HepG2 (cell line): Measurements from ENCODE around the gene GPC2. TPM values are rescaled to one million over a fixed set of nuclear protein-coding genes. Genes with fewer than 3 reads are reported as not detected.

Experiments
- ATAC-seq: fragments of 200-7000 bp; cut with Tn5 transposase; 3 replicates; pipeline ENCODE4 v1.9.1; 2020; ENCODE audit warnings: mild to moderate bottlenecking, moderate library complexity
- BruUV-seq: library from RNA; stranded (reverse); fragments of 400-500 nt; replicated peaks from 2 replicates; lab custom pipeline; 2021; lab: Mats Ljungman, UMichigan
- CTCF ChIA-PET: fragments of 300-600 bp; formaldehyde crosslinking; extraction: SDS; loops from one replicate; lab custom pipeline; 2021; ENCODE audit warnings: low total read pairs, inconsistent platforms, low intra/inter-chr PET ratio; lab: Yijun Ruan, JAX
- POLR2A ChIA-PET: fragments of 350-600 bp; sonication (Branson Sonifier 250); formaldehyde crosslinking; loops from one replicate; lab custom pipeline; 2020; ENCODE audit warnings: antibody characterized with exemption, inconsistent platforms; lab: Yijun Ruan, JAX
- DNase-seq: peaks from one replicate; pipeline ENCODE4 v3.0.0-alpha.2; 2015; ENCODE audit warnings: low spot score
- FAIRE-seq: peaks from 3 replicates; lab custom pipeline; 2011; peaks lifted over from hg19 to GRCh38; lab: Jason Lieb, UNC
- H2AFZ ChIP-seq: one replicate; pipeline ENCODE4 v1.6.1; 2011; ENCODE audit warnings: low read length, inconsistent platforms
- H3K27ac ChIP-seq: fragments of 300-600 bp; 3 replicates; pipeline ENCODE4 v1.8.0; 2011; ENCODE audit warnings: mixed run types, mild to moderate bottlenecking, mixed read lengths, low read length, inconsistent platforms; ENCODE audit not compliant: insufficient read depth; ENCODE audit errors: extremely low read length
- H3K27me3 ChIP-seq, 2 experiments: fragments of 200-600 bp in 1 of 2; 2 replicates in 1 of 2; 3 replicates in 1 of 2; pipeline versions ENCODE4 v1.6.0 to v1.8.0; 2011; ENCODE audit warnings: low read length in 2 of 2, mild to moderate bottlenecking in 2 of 2, moderate library complexity in 2 of 2, inconsistent platforms in 1 of 2; ENCODE audit not compliant: insufficient read depth in 2 of 2, control insufficient read depth in 1 of 2
- H3K36me3 ChIP-seq, 2 experiments: fragments of 200-600 bp in 1 of 2; replicated peaks in 1 of 2; 2 replicates in 1 of 2; 3 replicates in 1 of 2; pipeline versions ENCODE4 v1.5.1 to v1.8.0; 2011; ENCODE audit warnings: low read length in 2 of 2, inconsistent platforms in 1 of 2; ENCODE audit not compliant: insufficient read depth in 2 of 2, control insufficient read depth in 1 of 2
- H3K4me1 ChIP-seq: 2 replicates; pipeline ENCODE4 v1.5.1; 2012; ENCODE audit warnings: low read length, inconsistent platforms; ENCODE audit not compliant: insufficient read depth
- H3K4me2 ChIP-seq: 2 replicates; pipeline ENCODE4 v1.6.0; 2011; ENCODE audit warnings: low read depth, low read length, inconsistent platforms
- H3K4me3 ChIP-seq, 3 experiments: fragments of 200-600 bp in 1 of 3; sonication (generic), shearing (Covaris generic) in 1 of 3; replicated peaks in 1 of 3; 2 replicates each; pipeline ENCODE4 v1.5.1; 2011 to 2016; ENCODE audit warnings: low read length in 3 of 3, inconsistent platforms in 2 of 3, low read depth in 2 of 3, mild to moderate bottlenecking in 2 of 3, control low read depth in 1 of 3, mixed read lengths in 1 of 3; ENCODE audit not compliant: insufficient read depth in 1 of 3
- H3K79me2 ChIP-seq: one replicate; pipeline ENCODE4 v1.6.1; 2011; ENCODE audit warnings: low read length, inconsistent platforms; ENCODE audit not compliant: insufficient read depth
- H3K9ac ChIP-seq: 2 replicates; pipeline ENCODE4 v1.6.0; 2011; ENCODE audit warnings: mild to moderate bottlenecking, low read depth, low read length, inconsistent platforms; ENCODE audit not compliant: insufficient read depth
- H3K9me3 ChIP-seq: 2 replicates; pipeline ENCODE4 v1.5.1; 2012; ENCODE audit warnings: mild to moderate bottlenecking, low read length
- H4K20me1 ChIP-seq: 2 replicates; pipeline ENCODE4 v1.6.0; 2011; ENCODE audit warnings: inconsistent platforms, mild to moderate bottlenecking, low read length, moderate library complexity; ENCODE audit not compliant: insufficient read depth
- CSRNP2 ChIP-seq: sonication (generic); formaldehyde crosslinking; conservative IDR thresholded peaks from 2 replicates; pipeline ENCODE4 v1.8.0; 2022; ENCODE audit warnings: low read depth, missing genetic modification reagents
- HES4 ChIP-seq: sonication (generic); formaldehyde crosslinking; IDR thresholded peaks from 2 replicates; pipeline ENCODE4 v1.9.0; 2021; ENCODE audit warnings: mild to moderate bottlenecking, missing genetic modification reagents, borderline replicate concordance
- KAT2B ChIP-seq: fragments of 150-350 bp; IDR thresholded peaks from 2 replicates; pipeline ENCODE4 v1.6.1; 2014; ENCODE audit warnings: low read depth, low read length, borderline replicate concordance
- KDM4B ChIP-seq: sonication (generic); formaldehyde crosslinking; IDR thresholded peaks from 2 replicates; pipeline ENCODE4 v1.4.0; 2020; ENCODE audit warnings: missing genetic modification reagents
- MAFF ChIP-seq: IDR thresholded peaks from 2 replicates; pipeline ENCODE4 v1.6.1; 2011; ENCODE audit warnings: low read depth, low read length, improper control_type of control experiment
- MXD4 ChIP-seq: IDR thresholded peaks from 2 replicates; pipeline ENCODE4 v1.6.1; 2016; ENCODE audit warnings: mild to moderate bottlenecking, missing biosample characterization, missing genetic modification reagents
- MXI1 ChIP-seq: IDR thresholded peaks from 3 replicates; pipeline ENCODE4 v1.6.1; 2012; ENCODE audit warnings: low read depth, low read length, inconsistent platforms, borderline replicate concordance
- SP1 ChIP-seq, 2 experiments: fragments of 450-650 bp in 1 of 2; sonication (generic) in 1 of 2; formaldehyde crosslinking in 1 of 2; IDR thresholded peaks; 2 replicates each; pipeline versions ENCODE4 v1.4.0 to v1.6.1; 2016 to 2020; ENCODE audit warnings: missing genetic modification reagents in 1 of 2
- TCF7 ChIP-seq: sonication (generic); IDR thresholded peaks from 2 replicates; pipeline ENCODE4 v1.6.1; 2016; ENCODE audit warnings: antibody characterized with exemption, low read depth
- YEATS2 ChIP-seq: sonication (generic); formaldehyde crosslinking; IDR thresholded peaks from 2 replicates; pipeline ENCODE4 v1.4.0; 2020; ENCODE audit warnings: missing genetic modification reagents, borderline replicate concordance
- ZFP41 ChIP-seq: sonication (generic); formaldehyde crosslinking; IDR thresholded peaks from 2 replicates; pipeline ENCODE4 v1.4.0; 2020; ENCODE audit warnings: mild to moderate bottlenecking, missing genetic modification reagents, borderline replicate concordance
- ZNF264 ChIP-seq: sonication (generic); formaldehyde crosslinking; IDR thresholded peaks from 2 replicates; pipeline ENCODE4 v1.4.0; 2020; ENCODE audit warnings: missing genetic modification reagents
- ZNF317 ChIP-seq: sonication (generic); formaldehyde crosslinking; IDR thresholded peaks from 2 replicates; pipeline ENCODE4 v1.5.0; 2020; ENCODE audit warnings: mild to moderate bottlenecking, missing genetic modification reagents
- WGBS: methylation state at CpG from one replicate; pipeline ENCODE4 v1.1.6; 2017; ENCODE audit warnings: low lambda C conversion rate; 5-methylcytosine and 5-hydroxymethylcytosine counted together
- in situ Hi-C: cut with HindIII; loops from 2 replicates; pipeline ENCODE4 v1.10.0; 2017; ENCODE audit warnings: low pct_unique_long_range_greater_than_20kb; ENCODE audit not compliant: extremely low pct_ligation_motif_present
- intact Hi-C: fragments of 100-400 bp; cut with micrococcal nuclease; formaldehyde crosslinking; loops from one replicate; pipeline ENCODE4 v1.10.0; 2022; ENCODE audit not compliant: unreplicated experiment
- polyA plus RNA-seq, 8 experiments: library from polyadenylated mRNA; depleted of rRNA in 3 of 8; stranded (reverse) in 7 of 8; unstranded in 1 of 8; fragments of >200 nt; fragmentation: Illumina TruSeq in 4 of 8; extraction: Trizol in 4 of 8; gene quantifications; 2 replicates each; pipeline versions ENCODE4 v1.2.1 to v1.2.3, GENCODE V29; 2011 to 2016; ENCODE audit warnings: low read depth in 4 of 8, missing spikeins in 1 of 8, mixed read lengths in 1 of 8; ENCODE audit not compliant: insufficient read depth in 1 of 8
- total RNA-seq, 5 experiments: library from RNA; depleted of rRNA; stranded (reverse); fragments of >200 nt; fragmentation: Illumina TruSeq; extraction: Trizol; gene quantifications; 2 replicates each; pipeline ENCODE4 v1.2.3, GENCODE V29; 2016; ENCODE audit warnings: low read depth in 1 of 5

Gene GPC2
- total and polyA plus RNA-seq, 2 of the 13 experiments (the other 11 are each of a cell fraction or from before 2014, with no cell fraction given), result 0.64 to 0.78 TPM

- in situ Hi-C loops, result no loop called here
- Histone ChIP-seq H3K4me1 (peaks cover 21% of the 10 kb centered on the region), H3K36me3 (no peaks in the 10 kb centered on the region), H3K4me2 (no peak overlapping the region), H3K27me3 (peaks cover 1 to 15% of the 10 kb centered on the region in 2 experiments; a peak in 3 of 5 replicates), H2AFZ (no peak overlapping the region), H3K79me2 (no peaks in the 10 kb centered on the region), H4K20me1 (no peaks in the 10 kb centered on the region), H3K9me3 (no peaks in the 10 kb centered on the region), H3K4me3 (no peak overlapping the region), H3K9ac (no peak overlapping the region), H3K27ac (no peak overlapping the region)
- ATAC-seq, result no peak
- FAIRE-seq, result no peak
- no peak for DNase-seq
- intact Hi-C loops, result no loop called here
- BruUV-seq, result no TSS peak
- ChIA-PET POLR2A (interaction anchor here (0.6 kb wide), 1 partner anchor 67 kb away, joined by 3 read pairs; no protein-coding TSS in a partner anchor), CTCF (no interaction called here)
- TF ChIP-seq MXD4 (CRISPR knock-in tag) (no peak), HES4 (CRISPR knock-in tag) (no peak), SP1 (IDR thresholded peaks at IDR 0.05) (no peak), SP1 (CRISPR knock-in tag; IDR thresholded peaks at IDR 0.05) (no peak), MAFF (no peak), TCF7 (no peak), KAT2B (no peak), YEATS2 (CRISPR knock-in tag) (no peak), ZNF264 (no peak), CSRNP2 (CRISPR knock-in tag) (no peak), ZFP41 (CRISPR knock-in tag) (no peak), ZNF317 (no peak), MXI1 (no peak), KDM4B (CRISPR knock-in tag) (no peak)
- WGBS, result 76% methylated on average over 14 of the region's 14 CpGs
These were observed 1.8 kb downstream of the GPC2 start for GRCh38 chr7:100175296-100175935.
